Hematopoietic multipotent progenitor cell treated with erythropoietin and hydrocortisone succinate and interleukin-3 and kit ligand, for 4 days (in vitro differentiated cells): ENCODE data around the gene PIGP.
"Not testable (repeated sequence)": the region's sequence is repeated elsewhere in the genome, so short reads cannot be mapped to it uniquely, and the experiment has no call there.

Experiments
- DNase-seq: peaks from one replicate; pipeline ENCODE4 v3.0.0-alpha.2; 2015

The PIGP gene

GRCh38 chr21:37041706-37042271 is 31.1 kb downstream of the PIGP start:
- DNase-seq: no peak

- no peak for DNase-seq
Measured at GRCh38 chr21:37040212-37040611, 32.7 kb downstream of the PIGP start.

- no peak for DNase-seq
Measured at GRCh38 chr21:37039411-37040075, 33.3 kb downstream of the PIGP start.

- DNase-seq: no peak
Measured at GRCh38 chr21:37036177-37036576, 36.7 kb downstream of the PIGP start.

GRCh38 chr21:37034394-37034793 is 38.5 kb downstream of the PIGP start:
- DNase-seq: not testable (repeated sequence)

- no peak for DNase-seq
Measured at GRCh38 chr21:37032877-37033471, 39.9 kb downstream of the PIGP start.

- no peak for DNase-seq
Measured at GRCh38 chr21:37032293-37032692, 40.6 kb downstream of the PIGP start.

GRCh38 chr21:37030864-37031263 is 42.0 kb downstream of the PIGP start:
- no peak for DNase-seq

GRCh38 chr21:37028570-37028969 is 44.3 kb downstream of the PIGP start:
- DNase-seq: no peak

- no peak for DNase-seq
Measured at GRCh38 chr21:37026499-37026898, 46.4 kb downstream of the PIGP start.

- no peak for DNase-seq
Measured at GRCh38 chr21:37017951-37018679, 54.8 kb downstream of the PIGP start.
